Muscle of leg (tissue), 11 donors: ENCODE results near the gene PLD1. TPM values are rescaled to one million over a fixed set of nuclear protein-coding genes. Genes with fewer than 3 reads are reported as not detected.

ENCODE experiments used
- DNase-seq: peaks from one replicate; pipeline ENCODE4 v3.0.0; 2013
- H3K27ac ChIP-seq: one replicate; pipeline ENCODE4 v1.5.1; 2013; ENCODE audit warnings: mild to moderate bottlenecking, low read length, control low read depth
- H3K27me3 ChIP-seq: one replicate; pipeline ENCODE4 v1.6.1; 2013; ENCODE audit warnings: low read length; ENCODE audit not compliant: control insufficient read depth, insufficient read depth
- H3K36me3 ChIP-seq: one replicate; pipeline ENCODE4 v1.6.1; 2013; ENCODE audit warnings: low read length; ENCODE audit not compliant: control insufficient read depth, insufficient read depth
- H3K4me1 ChIP-seq: one replicate; pipeline ENCODE4 v1.6.1; 2013; ENCODE audit warnings: low read length; ENCODE audit not compliant: control insufficient read depth, insufficient read depth
- H3K4me3 ChIP-seq: one replicate; pipeline ENCODE4 v1.5.1; 2013; ENCODE audit warnings: low read length, control low read depth
- H3K9me3 ChIP-seq: replicated peaks from 2 replicates; pipeline ENCODE4 v1.6.1; 2013; ENCODE audit warnings: low read depth, low read length; ENCODE audit not compliant: control insufficient read depth
- WGBS: methylation state at CpG from one replicate; pipeline ENCODE4 v1.1.5; 2013; ENCODE audit warnings: missing lambda C conversion rate; ENCODE audit not compliant: insufficient coverage; 5-methylcytosine and 5-hydroxymethylcytosine counted together
- polyA plus RNA-seq, 8 donors: library from polyadenylated mRNA; unstranded; fragments of 120-200 nt; gene quantifications; one replicate each; pipeline versions ENCODE4 v1.2.1 to v1.2.3, GENCODE V29; 2013; ENCODE audit warnings: inconsistent platforms in 1 of 8, low replicate concordance in 1 of 8; ENCODE audit not compliant: insufficient read length in 8 of 8, insufficient read depth in 1 of 8
- total RNA-seq: library from RNA; stranded (reverse); fragments of 120-200 nt; gene quantifications from one replicate; pipeline ENCODE4 v1.2.4, GENCODE V29; 2013

The PLD1 gene
- total and polyA plus RNA-seq, 9 donors = 12.4 to 21.7 (median 16.2) TPM

DNA sequence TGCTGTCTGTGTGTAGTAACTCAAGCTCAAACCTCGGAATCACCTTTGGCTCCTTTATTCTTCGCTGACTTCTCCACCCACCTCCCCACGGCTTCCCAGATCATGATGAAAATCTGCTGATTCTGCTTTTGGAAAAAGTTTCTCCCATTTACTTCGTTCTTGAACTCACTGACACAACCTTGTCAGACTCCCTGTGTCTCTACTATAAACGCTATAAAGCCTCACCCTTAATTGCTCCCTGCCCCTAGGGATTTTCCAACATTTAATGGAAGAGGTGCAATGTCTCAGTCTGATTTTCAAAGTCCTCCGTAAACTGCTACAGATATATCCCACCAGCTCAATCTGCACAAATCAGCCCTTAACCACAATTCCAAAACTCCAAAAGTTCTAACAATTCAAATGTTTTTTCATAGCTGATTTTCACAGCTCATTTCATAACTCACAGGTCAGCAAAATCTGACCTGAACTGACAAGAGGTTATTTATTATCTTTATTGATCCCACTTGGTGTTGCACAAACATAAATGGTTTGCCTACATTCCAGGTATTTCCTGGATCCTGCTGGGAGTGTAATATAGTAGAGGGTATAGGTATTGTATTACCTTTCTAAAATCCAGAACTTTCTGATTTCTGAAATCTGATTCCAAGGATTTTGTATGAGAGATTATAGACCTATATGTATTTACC is 129.4 kb downstream of the PLD1 start:
- Histone ChIP-seq H3K27ac (no peak overlapping the region), H3K4me3 (no peak overlapping the region), H3K9me3 (no peaks in the 10 kb centered on the region), H3K27me3 (no peaks in the 10 kb centered on the region), H3K36me3 (peaks cover 17% of the 10 kb centered on the region), H3K4me1 (no peaks in the 10 kb centered on the region)
- WGBS = 83% methylated on average over 1 of the region's 6 CpGs
- no peak for DNase-seq

DNA sequence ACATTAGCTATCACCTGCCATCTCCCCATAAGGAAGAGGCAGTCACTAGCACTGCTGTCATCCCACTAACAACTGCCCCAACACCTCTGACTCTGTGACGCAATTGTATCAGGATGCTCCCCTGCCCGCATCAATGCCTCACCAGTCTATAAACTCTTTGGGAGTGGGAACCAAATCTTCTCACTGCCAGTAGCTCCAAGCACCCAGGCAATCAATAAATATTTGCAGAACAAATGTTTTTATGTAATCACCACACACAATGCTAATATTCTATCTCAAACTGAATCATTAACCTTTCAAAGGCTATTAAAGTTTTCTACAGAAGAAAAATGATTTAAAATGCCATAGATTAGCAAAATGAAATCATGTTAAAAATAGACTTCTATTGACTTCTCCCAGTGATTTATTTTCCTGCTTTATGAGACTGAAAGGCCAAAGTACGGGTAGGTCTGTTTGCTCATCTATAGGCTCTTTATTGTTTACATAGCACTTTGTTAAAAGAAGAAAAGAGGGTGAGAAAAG is 131.3 kb downstream of the PLD1 start:
- H3K4me1 ChIP-seq = no peaks in the 10 kb centered on the region
- H3K4me3 ChIP-seq = no peak overlapping the region
- H3K27me3 ChIP-seq = no peaks in the 10 kb centered on the region
- no peaks in the 10 kb centered on the region for H3K9me3 ChIP-seq
- no peak for DNase-seq
- peaks cover 12% of the 10 kb centered on the region for H3K36me3 ChIP-seq
- no peak overlapping the region for H3K27ac ChIP-seq
- WGBS = 92% methylated on average over 2 of the region's 3 CpGs

DNA sequence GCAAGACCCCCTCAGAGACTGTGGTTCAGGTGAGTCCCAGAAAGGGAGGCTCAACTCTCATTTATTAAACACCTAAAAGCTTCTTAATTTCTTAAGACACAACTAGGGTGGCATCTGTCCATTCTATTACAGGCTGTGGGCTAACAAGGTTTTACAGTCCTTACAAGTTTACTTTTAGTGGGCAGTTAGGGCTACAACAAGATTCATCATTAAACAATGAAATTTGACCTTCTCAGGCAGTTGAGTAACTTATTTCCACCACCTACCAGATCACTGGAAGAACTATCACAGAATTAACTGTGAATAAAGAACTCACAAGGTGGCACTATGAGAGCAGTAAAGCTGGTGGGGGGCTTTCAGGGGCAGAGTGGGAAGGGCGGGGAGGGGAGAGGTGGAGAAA is 132.6 kb downstream of the PLD1 start:
- no peak for DNase-seq
- no peaks in the 10 kb centered on the region for H3K27me3 ChIP-seq
- no peaks in the 10 kb centered on the region for H3K4me1 ChIP-seq
- H3K36me3 ChIP-seq = peaks cover 9% of the 10 kb centered on the region
- no peak overlapping the region for H3K4me3 ChIP-seq
- H3K9me3 ChIP-seq = no peaks in the 10 kb centered on the region
- no CpG with 5 or more reads among the region's 1 CpG for WGBS
- H3K27ac ChIP-seq = no peak overlapping the region

DNA sequence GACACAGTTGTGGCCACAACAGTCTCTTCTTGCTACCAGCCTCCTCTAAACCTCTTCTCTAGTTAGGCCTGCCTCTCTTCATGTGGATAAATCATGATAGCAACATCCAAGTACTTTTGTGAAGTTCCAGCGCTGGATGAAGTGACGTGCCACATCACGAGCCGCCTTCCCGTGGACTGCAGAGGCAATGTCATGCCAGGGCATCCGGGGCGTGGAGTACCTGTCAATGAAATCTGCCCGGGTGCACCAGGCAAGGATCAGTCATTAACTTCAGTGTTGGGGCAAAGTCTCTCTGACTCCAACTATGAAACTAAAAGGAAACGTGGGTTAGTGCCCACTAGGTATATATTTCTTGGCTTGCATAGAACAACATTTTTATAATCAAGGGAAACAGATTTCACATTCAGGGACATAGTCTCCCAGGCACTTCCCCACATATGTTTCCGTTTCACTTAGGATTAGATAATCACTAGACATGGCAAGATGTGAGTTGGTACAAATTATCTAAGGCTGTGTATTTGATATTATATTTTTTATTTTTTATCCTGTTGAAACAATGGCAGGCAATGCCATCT is 133.6 kb downstream of the PLD1 start:
- Histone ChIP-seq H3K27me3 (no peaks in the 10 kb centered on the region), H3K36me3 (peaks cover 9% of the 10 kb centered on the region), H3K4me3 (no peak overlapping the region), H3K4me1 (no peaks in the 10 kb centered on the region), H3K27ac (no peak overlapping the region), H3K9me3 (no peaks in the 10 kb centered on the region)
- no peak for DNase-seq
- 93% methylated on average over 5 of the region's 10 CpGs for WGBS

DNA sequence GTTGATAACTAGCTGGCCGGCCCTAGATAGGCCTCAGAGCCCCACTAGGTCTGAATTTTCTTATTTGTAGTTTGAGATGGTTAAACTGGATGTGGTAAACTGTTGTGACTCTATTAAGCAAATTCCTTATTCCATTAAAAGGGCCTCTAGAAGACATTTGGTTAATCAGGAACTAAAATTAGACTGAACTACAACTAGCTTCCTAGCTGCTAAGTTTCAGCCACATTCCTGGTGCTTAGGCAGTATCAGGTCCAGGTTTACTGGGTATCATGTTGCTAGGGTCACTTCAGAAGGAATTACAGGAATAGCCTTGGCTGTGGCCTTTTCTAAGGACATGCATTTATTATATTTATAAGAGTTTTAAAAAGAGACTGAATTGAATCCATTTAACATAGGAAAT is 136.3 kb downstream of the PLD1 start:
- no peak for DNase-seq
- H3K27me3 ChIP-seq = no peaks in the 10 kb centered on the region
- H3K4me1 ChIP-seq = no peaks in the 10 kb centered on the region
- no peaks in the 10 kb centered on the region for H3K9me3 ChIP-seq
- H3K4me3 ChIP-seq = no peak overlapping the region
- H3K36me3 ChIP-seq = peaks cover 11% of the 10 kb centered on the region
- WGBS = no CpG with 5 or more reads among the region's 1 CpG
- no peak overlapping the region for H3K27ac ChIP-seq

DNA sequence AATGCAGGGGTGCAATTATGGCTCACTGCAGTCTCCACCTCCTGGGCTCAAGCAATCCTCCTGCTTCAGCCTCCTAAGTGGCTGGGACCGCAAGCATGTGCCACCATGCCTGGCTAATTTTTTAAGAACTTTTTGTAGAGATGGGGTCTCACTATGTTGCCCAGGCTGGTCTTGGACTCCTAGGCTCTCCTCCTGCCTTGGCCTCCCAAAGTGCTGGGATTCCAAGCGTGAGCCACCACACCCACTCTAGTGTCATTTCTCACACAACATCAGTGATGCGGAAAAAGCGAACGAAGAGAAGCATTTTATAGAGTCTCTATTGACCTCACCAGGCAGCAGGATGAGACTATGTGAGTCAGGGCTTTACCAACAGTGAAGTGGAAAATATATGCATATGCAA is 137.7 kb downstream of the PLD1 start:
- Histone ChIP-seq H3K27ac (no peak overlapping the region), H3K36me3 (peaks cover 10% of the 10 kb centered on the region), H3K9me3 (no peaks in the 10 kb centered on the region), H3K27me3 (no peaks in the 10 kb centered on the region), H3K4me1 (no peaks in the 10 kb centered on the region), H3K4me3 (no peak overlapping the region)
- no peak for DNase-seq
- WGBS = 100% methylated on average over 1 of the region's 5 CpGs

DNA sequence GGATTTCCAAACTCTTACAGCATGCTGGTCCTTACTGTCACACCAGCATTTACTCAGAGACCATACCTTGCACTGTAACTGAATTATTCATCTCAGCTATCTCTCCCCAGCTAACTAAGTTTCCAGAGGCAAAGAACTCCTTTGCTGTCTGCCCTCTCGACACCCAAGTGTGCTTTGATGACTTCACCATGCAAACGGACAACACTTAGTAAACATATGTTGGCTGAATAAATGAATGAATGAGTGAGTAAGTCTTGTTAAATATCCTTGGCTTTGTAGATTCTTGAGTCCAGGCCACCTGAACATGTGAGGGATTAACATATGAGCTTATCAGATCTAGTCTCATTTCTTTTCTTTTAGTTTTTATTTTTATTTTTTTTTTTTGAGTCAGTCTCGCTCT is 138.2 kb downstream of the PLD1 start:
- no peaks in the 10 kb centered on the region for H3K4me1 ChIP-seq
- 100% methylated on average over 1 of the region's 3 CpGs for WGBS
- no peak overlapping the region for H3K4me3 ChIP-seq
- no peaks in the 10 kb centered on the region for H3K27me3 ChIP-seq
- no peaks in the 10 kb centered on the region for H3K9me3 ChIP-seq
- no peak for DNase-seq
- peaks cover 8% of the 10 kb centered on the region for H3K36me3 ChIP-seq
- no peak overlapping the region for H3K27ac ChIP-seq

DNA sequence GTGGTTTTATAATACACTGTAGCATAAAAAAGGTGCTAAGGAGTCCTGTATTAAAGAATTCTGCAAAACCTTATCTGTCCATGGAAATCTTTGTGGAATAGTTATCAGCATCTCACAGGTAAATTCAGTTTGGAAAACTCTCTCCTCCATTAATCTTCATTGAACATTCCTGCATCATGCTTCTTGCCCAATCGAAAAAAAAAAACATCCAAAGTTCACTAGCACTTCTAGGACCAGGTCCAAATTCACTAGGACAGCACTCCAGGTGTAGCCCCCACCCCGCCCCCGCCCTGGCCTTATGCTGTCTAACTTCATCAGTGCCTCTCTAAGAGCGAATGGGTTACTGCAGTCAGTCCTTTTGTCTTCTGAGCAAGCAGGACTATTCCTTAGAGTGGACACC is 138.6 kb downstream of the PLD1 start:
- H3K4me3 ChIP-seq = no peak overlapping the region
- H3K4me1 ChIP-seq = no peaks in the 10 kb centered on the region
- no peaks in the 10 kb centered on the region for H3K9me3 ChIP-seq
- no peak overlapping the region for H3K27ac ChIP-seq
- no peak for DNase-seq
- H3K27me3 ChIP-seq = no peaks in the 10 kb centered on the region
- 83% methylated on average over 4 of the region's 4 CpGs for WGBS
- H3K36me3 ChIP-seq = peaks cover 8% of the 10 kb centered on the region

DNA sequence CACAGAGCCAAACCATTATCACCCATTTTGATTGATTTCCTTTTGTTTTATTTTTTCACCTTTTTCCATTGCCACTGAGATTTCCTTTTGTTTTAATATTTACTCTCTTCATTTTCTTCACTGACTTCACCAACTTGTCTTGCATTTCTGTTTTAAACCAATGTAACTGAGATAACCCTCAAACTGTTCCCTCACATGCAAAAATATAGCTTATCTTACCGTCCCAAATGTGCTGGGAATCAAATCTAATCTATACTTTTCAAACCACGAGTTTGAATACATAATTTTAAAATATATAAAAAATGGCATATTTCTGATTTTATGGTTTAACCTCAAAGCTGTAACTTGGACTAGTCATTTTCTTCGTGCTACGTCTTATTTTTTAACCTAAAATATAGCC is 143.8 kb downstream of the PLD1 start:
- peaks cover 15% of the 10 kb centered on the region for H3K36me3 ChIP-seq
- no peak overlapping the region for H3K27ac ChIP-seq
- H3K27me3 ChIP-seq = no peaks in the 10 kb centered on the region
- no CpG with 5 or more reads among the region's 4 CpGs for WGBS
- DNase-seq = no peak
- H3K4me3 ChIP-seq = no peak overlapping the region
- no peaks in the 10 kb centered on the region for H3K4me1 ChIP-seq
- H3K9me3 ChIP-seq = no peaks in the 10 kb centered on the region

DNA sequence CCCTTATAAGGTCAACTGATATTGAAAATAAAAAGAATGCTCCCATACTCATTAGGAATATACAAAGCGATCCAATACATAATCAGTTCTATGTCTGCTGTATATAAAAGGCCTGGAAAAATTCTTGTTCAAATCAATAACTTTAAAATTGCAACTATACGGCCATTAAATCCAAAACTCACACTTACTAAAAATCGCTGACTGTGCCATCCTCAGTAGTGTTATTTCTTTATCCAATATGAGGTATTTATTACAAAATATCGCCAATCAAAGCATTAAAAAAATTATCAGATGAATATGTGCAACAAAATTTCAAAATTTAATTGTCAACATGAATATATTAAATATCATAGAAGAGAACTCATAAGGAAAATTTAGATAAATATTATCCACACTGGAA is 146.5 kb downstream of the PLD1 start:
- Histone ChIP-seq H3K27me3 (no peaks in the 10 kb centered on the region), H3K36me3 (peaks cover 14% of the 10 kb centered on the region), H3K4me3 (no peak overlapping the region), H3K9me3 (no peaks in the 10 kb centered on the region), H3K27ac (no peak overlapping the region), H3K4me1 (no peaks in the 10 kb centered on the region)
- no peak for DNase-seq
- WGBS = no CpG with 5 or more reads among the region's 4 CpGs
